ENCODE measurements around the gene CELA2B. TPM values are rescaled to one million over a fixed set of nuclear protein-coding genes. Genes with fewer than 3 reads are reported as not detected.
"Not testable (repeated sequence)": the region's sequence is repeated elsewhere in the genome, so short reads cannot be mapped to it uniquely, and the experiment has no call there.

CELA2B gene
- polyA plus RNA-seq, 3 donors: not detected

- Histone ChIP-seq H3K36me3 (replicated peaks in 1 of 2; ENCODE audit: control insufficient read depth in 1 of 2, insufficient read depth in 2 of 2, low read length in 2 of 2) (no peaks in the 10 kb centered on the region), H3K9ac (ENCODE audit: insufficient read depth, low read length, poor library complexity, severe bottlenecking) (no peak overlapping the region), H3K27ac (ENCODE audit: low read depth in 1 of 2, low read length in 2 of 2) (no peak overlapping the region), H4K20me1 (ENCODE audit: insufficient read depth, low read length) (no peaks in the 10 kb centered on the region), H3K27me3 (ENCODE audit: control insufficient read depth in 2 of 2, insufficient read depth in 2 of 2, low read length in 2 of 2) (no peaks in the 10 kb centered on the region), H3K9me3 (replicated peaks in 1 of 2; ENCODE audit: control insufficient read depth in 1 of 2, insufficient read depth in 1 of 2, low read length in 2 of 2) (no peaks in the 10 kb centered on the region), H3K4me1 (ENCODE audit: control insufficient read depth in 1 of 2, insufficient read depth in 2 of 2, low read length in 2 of 2) (peaks cover 7 to 8% of the 10 kb centered on the region in 2 donors), H3K4me3 (replicated peaks in 1 of 3; ENCODE audit: low read depth in 2 of 3, low read length in 3 of 3) (no peak overlapping the region), H3K79me2 (ENCODE audit: insufficient read depth, low read length) (no peaks in the 10 kb centered on the region), H2AFZ (ENCODE audit: insufficient read depth, low read depth, low read length, poor library complexity, severe bottlenecking) (no peak overlapping the region), H3K4me2 (replicated peaks; ENCODE audit: extremely low read depth, low read length, poor library complexity, severe bottlenecking) (no peak overlapping the region)
- intact Hi-C loops (cut with micrococcal nuclease): no loop called here
- Mint-ChIP-seq H3K9me3 (no peaks in the 10 kb centered on the region), H3K36me3 (no peaks in the 10 kb centered on the region), H3K4me3 (no peak overlapping the region), H3K4me1 (peaks cover 20% of the 10 kb centered on the region), H3K27ac (peak overlapping the region in 2 of 7 donors; percentile 21 to 37), H3K27me3 (ENCODE audit: low read depth in 3 of 3) (peaks cover 1 to 3% (median 2%) of the 10 kb centered on the region in 3 donors)
- WGBS (ENCODE audit: insufficient coverage): 86% methylated on average over 2 of the region's 10 CpGs
- peak in 2 of 3 donors; percentile 34 to 60 for DNase-seq
- no peak for TF ChIP-seq CTCF (IDR thresholded peaks at IDR 0.05)
Measured at GRCh38 chr1:15459771-15460707, 15.9 kb upstream of the CELA2B start.

- no peaks in the 10 kb centered on the region for H3K36me3 Mint-ChIP-seq
- Histone ChIP-seq H3K9ac (ENCODE audit: insufficient read depth, low read length, poor library complexity, severe bottlenecking) (no peak overlapping the region), H3K9me3 (replicated peaks in 1 of 2; ENCODE audit: control insufficient read depth in 1 of 2, insufficient read depth in 1 of 2, low read length in 2 of 2) (no peaks in the 10 kb centered on the region), H3K27ac (ENCODE audit: low read depth in 1 of 2, low read length in 2 of 2) (no peak overlapping the region), H3K4me1 (ENCODE audit: control insufficient read depth in 1 of 2, insufficient read depth in 2 of 2, low read length in 2 of 2) (peaks cover 8 to 13% of the 10 kb centered on the region in 2 donors), H3K27me3 (ENCODE audit: control insufficient read depth in 2 of 2, insufficient read depth in 2 of 2, low read length in 2 of 2) (no peaks in the 10 kb centered on the region), H3K79me2 (ENCODE audit: insufficient read depth, low read length) (no peaks in the 10 kb centered on the region), H4K20me1 (ENCODE audit: insufficient read depth, low read length) (no peaks in the 10 kb centered on the region), H3K4me2 (replicated peaks; ENCODE audit: extremely low read depth, low read length, poor library complexity, severe bottlenecking) (no peak overlapping the region), H3K36me3 (replicated peaks in 1 of 2; ENCODE audit: control insufficient read depth in 1 of 2, insufficient read depth in 2 of 2, low read length in 2 of 2) (no peaks in the 10 kb centered on the region), H3K4me3 (replicated peaks in 1 of 3; ENCODE audit: low read depth in 2 of 3, low read length in 3 of 3) (no peak overlapping the region), H2AFZ (ENCODE audit: insufficient read depth, low read depth, low read length, poor library complexity, severe bottlenecking) (no peak overlapping the region)
- H3K9me3 Mint-ChIP-seq: no peaks in the 10 kb centered on the region
- DNase-seq: no peak
- peaks cover 1 to 3% (median 2%) of the 10 kb centered on the region in 3 donors for H3K27me3 Mint-ChIP-seq (ENCODE audit: low read depth in 3 of 3)
- H3K4me1 Mint-ChIP-seq: peaks cover 18% of the 10 kb centered on the region
- no CpG with 5 or more reads among the region's 9 CpGs for WGBS (ENCODE audit: insufficient coverage)
- peak overlapping the region in 1 of 7 donors; percentile 33 for H3K27ac Mint-ChIP-seq
- no peak overlapping the region for H3K4me3 Mint-ChIP-seq
- no peak for TF ChIP-seq CTCF (IDR thresholded peaks at IDR 0.05)
- intact Hi-C loops (cut with micrococcal nuclease): no loop called here
Measured at GRCh38 chr1:15460708-15461095, 15.2 kb upstream of the CELA2B start.

- H3K9ac ChIP-seq (ENCODE audit: insufficient read depth, low read length, poor library complexity, severe bottlenecking); H3K27me3 Mint-ChIP-seq (ENCODE audit: low read depth in 3 of 3); H2AFZ ChIP-seq (ENCODE audit: insufficient read depth, low read depth, low read length, poor library complexity, severe bottlenecking); H3K9me3 Mint-ChIP-seq; H4K20me1 ChIP-seq (ENCODE audit: insufficient read depth, low read length); DNase-seq; H3K27me3 ChIP-seq (ENCODE audit: control insufficient read depth in 2 of 2, insufficient read depth in 2 of 2, low read length in 2 of 2); H3K4me2 ChIP-seq (replicated peaks; ENCODE audit: extremely low read depth, low read length, poor library complexity, severe bottlenecking); H3K4me3 ChIP-seq (replicated peaks in 1 of 3; ENCODE audit: low read depth in 2 of 3, low read length in 3 of 3); H3K27ac ChIP-seq (ENCODE audit: low read depth in 1 of 2, low read length in 2 of 2); H3K36me3 Mint-ChIP-seq; H3K4me3 Mint-ChIP-seq; H3K36me3 ChIP-seq (replicated peaks in 1 of 2; ENCODE audit: control insufficient read depth in 1 of 2, insufficient read depth in 2 of 2, low read length in 2 of 2); intact Hi-C loops (cut with micrococcal nuclease); H3K79me2 ChIP-seq (ENCODE audit: insufficient read depth, low read length); H3K9me3 ChIP-seq (replicated peaks in 1 of 2; ENCODE audit: control insufficient read depth in 1 of 2, insufficient read depth in 1 of 2, low read length in 2 of 2): not testable (repeated sequence)
- Mint-ChIP-seq H3K27ac (peak overlapping the region in 4 of 7 donors; percentile 3 to 68 (median 36)), H3K4me1 (peaks cover 14% of the 10 kb centered on the region)
- 92% methylated on average over 6 of the region's 15 CpGs for WGBS (ENCODE audit: insufficient coverage)
- peaks cover 8 to 16% of the 10 kb centered on the region in 2 donors for H3K4me1 ChIP-seq (ENCODE audit: control insufficient read depth in 1 of 2, insufficient read depth in 2 of 2, low read length in 2 of 2)
Measured at GRCh38 chr1:15463064-15463800, 12.7 kb upstream of the CELA2B start.
